CD14-positive monocyte (primary cell): ENCODE results near the gene ARHGAP40. TPM values are rescaled to one million over a fixed set of nuclear protein-coding genes. Genes with fewer than 3 reads are reported as not detected.

Experiments
- DNase-seq, 3 donors: peaks; one replicate each; pipeline ENCODE4 v3.0.0-alpha.2; 2011 to 2022
- H2AFZ ChIP-seq: 2 replicates; pipeline ENCODE4 v1.6.0; 2012; ENCODE audit warnings: mild to moderate bottlenecking, low read depth, low read length, inconsistent platforms; ENCODE audit not compliant: insufficient read depth, poor library complexity, severe bottlenecking
- H3K27ac ChIP-seq, 2 donors: 1 replicate in 1 of 2; 2 replicates in 1 of 2; pipeline ENCODE4 v1.5.1; 2012 to 2013; ENCODE audit warnings: low read length in 2 of 2, control low read depth in 1 of 2, inconsistent platforms in 1 of 2, low read depth in 1 of 2, mild to moderate bottlenecking in 1 of 2
- H3K27me3 ChIP-seq, 2 donors: one replicate each; pipeline versions ENCODE4 v1.6.0 to v1.6.1; 2011 to 2013; ENCODE audit warnings: low read length in 2 of 2; ENCODE audit not compliant: control insufficient read depth in 2 of 2, insufficient read depth in 2 of 2
- H3K36me3 ChIP-seq, 2 donors: replicated peaks in 1 of 2; 1 replicate in 1 of 2; 2 replicates in 1 of 2; pipeline versions ENCODE4 v1.5.1 to v1.6.1; 2012 to 2013; ENCODE audit warnings: low read length in 2 of 2, control low read depth in 1 of 2, inconsistent platforms in 1 of 2, mild to moderate bottlenecking in 1 of 2; ENCODE audit not compliant: insufficient read depth in 2 of 2, control insufficient read depth in 1 of 2
- H3K4me1 ChIP-seq, 2 donors: 1 replicate in 1 of 2; 2 replicates in 1 of 2; pipeline versions ENCODE4 v1.5.1 to v1.6.1; 2012 to 2013; ENCODE audit warnings: low read length in 2 of 2, control low read depth in 1 of 2, inconsistent platforms in 1 of 2, mild to moderate bottlenecking in 1 of 2, moderate library complexity in 1 of 2; ENCODE audit not compliant: insufficient read depth in 2 of 2, control insufficient read depth in 1 of 2
- H3K4me2 ChIP-seq: replicated peaks from 2 replicates; pipeline ENCODE3; 2012; ENCODE audit warnings: low read length, moderate library complexity, mild to moderate bottlenecking; ENCODE audit not compliant: poor library complexity, severe bottlenecking; ENCODE audit errors: extremely low read depth
- H3K4me3 ChIP-seq, 3 experiments: fragments of 200-600 bp in 1 of 3; sonication (generic) in 1 of 3; replicated peaks in 1 of 3; 1 replicate in 2 of 3; 2 replicates in 1 of 3; pipeline ENCODE4 v1.5.1; 2011 to 2013; ENCODE audit warnings: low read length in 3 of 3, mild to moderate bottlenecking in 3 of 3, control low read depth in 2 of 3, low read depth in 2 of 3, inconsistent platforms in 1 of 3, moderate library complexity in 1 of 3
- H3K79me2 ChIP-seq: 2 replicates; pipeline ENCODE4 v1.6.0; 2012; ENCODE audit warnings: mild to moderate bottlenecking, control low read depth, inconsistent platforms, low read length, moderate library complexity; ENCODE audit not compliant: insufficient read depth
- H3K9ac ChIP-seq: 2 replicates; pipeline ENCODE4 v1.6.0; 2017; ENCODE audit warnings: low read length, mild to moderate bottlenecking; ENCODE audit not compliant: insufficient read depth, poor library complexity, severe bottlenecking
- H3K9me3 ChIP-seq, 2 donors: replicated peaks in 1 of 2; 1 replicate in 1 of 2; 2 replicates in 1 of 2; pipeline versions ENCODE4 v1.5.1 to v1.6.1; 2012 to 2013; ENCODE audit warnings: low read length in 2 of 2, control low read depth in 1 of 2; ENCODE audit not compliant: control insufficient read depth in 1 of 2, insufficient read depth in 1 of 2
- H4K20me1 ChIP-seq: 2 replicates; pipeline ENCODE4 v1.6.0; 2012; ENCODE audit warnings: mild to moderate bottlenecking, low read length, control low read depth, moderate library complexity; ENCODE audit not compliant: insufficient read depth
- H3K27ac Mint-ChIP-seq, 7 donors: one replicate each; pipeline ENCODE4 v1.8.0; 2020; ENCODE audit warnings: mild to moderate bottlenecking in 7 of 7, mixed read lengths in 7 of 7, moderate library complexity in 6 of 7, inconsistent platforms in 2 of 7
- H3K27me3 Mint-ChIP-seq, 3 donors: one replicate each; pipeline ENCODE4 v1.8.0; 2021 to 2022; ENCODE audit warnings: low read depth in 3 of 3, mild to moderate bottlenecking in 3 of 3, mixed read lengths in 3 of 3, moderate library complexity in 3 of 3, inconsistent platforms in 1 of 3
- H3K36me3 Mint-ChIP-seq, 2 donors: one replicate each; pipeline ENCODE4 v1.8.0; 2020; ENCODE audit warnings: mixed read lengths in 2 of 2, inconsistent platforms in 1 of 2, mild to moderate bottlenecking in 1 of 2
- H3K4me1 Mint-ChIP-seq: one replicate; pipeline ENCODE4 v1.8.0; 2020; ENCODE audit warnings: mild to moderate bottlenecking, mixed read lengths
- H3K4me3 Mint-ChIP-seq, 2 donors: one replicate each; pipeline ENCODE4 v1.8.0; 2020; ENCODE audit warnings: mild to moderate bottlenecking in 2 of 2, mixed read lengths in 2 of 2, moderate library complexity in 1 of 2
- H3K9me3 Mint-ChIP-seq, 7 donors: one replicate each; pipeline ENCODE4 v1.8.0; 2020 to 2022; ENCODE audit warnings: mixed read lengths in 7 of 7, mild to moderate bottlenecking in 6 of 7, moderate library complexity in 6 of 7, inconsistent platforms in 2 of 7
- WGBS: methylation state at CpG from one replicate; pipeline ENCODE4 v1.1.5; 2013; ENCODE audit warnings: missing lambda C conversion rate; ENCODE audit not compliant: insufficient coverage; 5-methylcytosine and 5-hydroxymethylcytosine counted together
- intact Hi-C, 2 donors: fragments of 100-400 bp; cut with micrococcal nuclease; formaldehyde crosslinking; loops; one replicate each; pipeline versions ENCODE4 v1.15.0 to v1.15.1; 2023
- polyA plus RNA-seq, 3 donors: library from polyadenylated mRNA; depleted of rRNA in 1 of 3; unstranded in 2 of 3; stranded (reverse) in 1 of 3; fragments of 300-500 nt in 2 of 3; fragments of >200 nt in 1 of 3; fragmentation: Illumina TruSeq in 2 of 3; gene quantifications; 1 replicate in 2 of 3; 2 replicates in 1 of 3; pipeline ENCODE4 v1.2.3, GENCODE V29; 2012 to 2021
- TF ChIP-seq, protein P1 (sequence below): fragments of 200-600 bp; IDR thresholded peaks from one replicate; pipeline ENCODE4 v1.8.0; 2022; ENCODE audit warnings: antibody characterized with exemption, mild to moderate bottlenecking

The ARHGAP40 gene
- polyA plus RNA-seq, 3 donors: not detected

DNA sequence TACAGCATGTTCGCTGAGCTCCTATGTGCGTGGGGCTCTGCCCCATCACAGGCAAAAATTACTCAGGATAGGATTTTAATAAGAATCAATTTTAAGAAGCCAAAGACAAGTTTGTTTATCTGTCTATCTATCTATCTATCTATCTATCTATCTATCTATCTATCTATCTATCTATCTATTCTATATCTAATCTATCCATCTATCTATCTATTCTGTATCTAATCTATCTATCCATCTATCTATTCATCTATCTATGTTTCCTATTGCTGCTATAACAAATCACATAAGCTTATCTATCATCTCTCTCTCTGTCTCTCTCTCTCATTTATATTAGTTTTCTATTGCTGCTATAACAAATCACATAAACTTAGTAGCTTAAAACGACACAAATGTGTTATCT lies 1.7 kb downstream of the ARHGAP40 start:
- Histone ChIP-seq H3K4me1 (no peaks in the 10 kb centered on the region), H4K20me1 (no peaks in the 10 kb centered on the region), H3K36me3 (no peaks in the 10 kb centered on the region), H3K27ac (no peak overlapping the region), H3K9ac (no peak overlapping the region), H3K4me3 (no peak overlapping the region), H3K79me2 (no peaks in the 10 kb centered on the region), H3K9me3 (peaks cover 0 to 16% of the 10 kb centered on the region in 2 donors), H3K27me3 (peaks cover 41 to 60% of the 10 kb centered on the region in 2 donors), H3K4me2 (no peak overlapping the region), H2AFZ (no peak overlapping the region)
- H3K27me3 Mint-ChIP-seq: peaks cover 50 to 72% (median 55%) of the 10 kb centered on the region in 3 donors
- H3K36me3 Mint-ChIP-seq: no peaks in the 10 kb centered on the region
- H3K27ac Mint-ChIP-seq: no peak overlapping the region
- no peak overlapping the region for H3K4me3 Mint-ChIP-seq
- peaks cover 0 to 7% (median 0%) of the 10 kb centered on the region in 7 donors for H3K9me3 Mint-ChIP-seq
- TF ChIP-seq, protein P1, sequence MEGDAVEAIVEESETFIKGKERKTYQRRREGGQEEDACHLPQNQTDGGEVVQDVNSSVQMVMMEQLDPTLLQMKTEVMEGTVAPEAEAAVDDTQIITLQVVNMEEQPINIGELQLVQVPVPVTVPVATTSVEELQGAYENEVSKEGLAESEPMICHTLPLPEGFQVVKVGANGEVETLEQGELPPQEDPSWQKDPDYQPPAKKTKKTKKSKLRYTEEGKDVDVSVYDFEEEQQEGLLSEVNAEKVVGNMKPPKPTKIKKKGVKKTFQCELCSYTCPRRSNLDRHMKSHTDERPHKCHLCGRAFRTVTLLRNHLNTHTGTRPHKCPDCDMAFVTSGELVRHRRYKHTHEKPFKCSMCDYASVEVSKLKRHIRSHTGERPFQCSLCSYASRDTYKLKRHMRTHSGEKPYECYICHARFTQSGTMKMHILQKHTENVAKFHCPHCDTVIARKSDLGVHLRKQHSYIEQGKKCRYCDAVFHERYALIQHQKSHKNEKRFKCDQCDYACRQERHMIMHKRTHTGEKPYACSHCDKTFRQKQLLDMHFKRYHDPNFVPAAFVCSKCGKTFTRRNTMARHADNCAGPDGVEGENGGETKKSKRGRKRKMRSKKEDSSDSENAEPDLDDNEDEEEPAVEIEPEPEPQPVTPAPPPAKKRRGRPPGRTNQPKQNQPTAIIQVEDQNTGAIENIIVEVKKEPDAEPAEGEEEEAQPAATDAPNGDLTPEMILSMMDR: no peak
- intact Hi-C loops: no loop called here
- H3K4me1 Mint-ChIP-seq: no peaks in the 10 kb centered on the region
- no peak for DNase-seq
- 40% methylated on average over 1 of the region's 3 CpGs for WGBS

- peaks cover 41 to 56% of the 10 kb centered on the region in 2 donors for H3K27me3 ChIP-seq
- no peak overlapping the region for H3K9ac ChIP-seq
- no CpG with 5 or more reads among the region's 4 CpGs for WGBS
- H3K4me2 ChIP-seq: no peak overlapping the region
- H3K9me3 Mint-ChIP-seq: peaks cover 0 to 6% (median 0%) of the 10 kb centered on the region in 7 donors
- peaks cover 0 to 16% of the 10 kb centered on the region in 2 donors for H3K9me3 ChIP-seq
- H3K79me2 ChIP-seq: no peaks in the 10 kb centered on the region
- no peak for DNase-seq
- intact Hi-C loops: no loop called here
- H4K20me1 ChIP-seq: no peaks in the 10 kb centered on the region
- H3K27me3 Mint-ChIP-seq: peaks cover 50 to 72% (median 55%) of the 10 kb centered on the region in 3 donors
- H3K36me3 Mint-ChIP-seq: no peaks in the 10 kb centered on the region
- no peaks in the 10 kb centered on the region for H3K4me1 ChIP-seq
- H2AFZ ChIP-seq: no peak overlapping the region
- TF ChIP-seq, protein P1: no peak
- no peaks in the 10 kb centered on the region for H3K36me3 ChIP-seq
- H3K4me1 Mint-ChIP-seq: no peaks in the 10 kb centered on the region
- no peak overlapping the region for H3K27ac Mint-ChIP-seq
- H3K27ac ChIP-seq: no peak overlapping the region
- no peak overlapping the region for H3K4me3 Mint-ChIP-seq
- H3K4me3 ChIP-seq: no peak overlapping the region
These were observed 3.3 kb downstream of the ARHGAP40 start for GRCh38 chr20:38604873-38605303.
